OCI-LY7 (cell line): ENCODE measurements around the gene CD300LF.

ENCODE experiments used
- EZH2phosphoT487 ChIP-seq: fragments of 200-600 bp; sonication (generic); IDR thresholded peaks from 2 replicates; pipeline ENCODE4 v1.6.1; 2018; ENCODE audit warnings: low read depth, borderline replicate concordance, mild to moderate bottlenecking, mixed run types, antibody characterized with exemption, low read length, moderate library complexity, mixed read lengths
- TF ChIP-seq, protein P1 (sequence below): fragments of 200-600 bp; sonication (generic); conservative IDR thresholded peaks from 2 replicates; pipeline ENCODE4 v1.5.1; 2014; ENCODE audit warnings: mild to moderate bottlenecking, antibody characterized with exemption, low read length, moderate library complexity, mixed read lengths

GRCh38 chr17:74739227-74739831, 26.6 kb upstream of the CD300LF start:
- no peak for TF ChIP-seq EZH2phosphoT487
- TF ChIP-seq, protein P1, sequence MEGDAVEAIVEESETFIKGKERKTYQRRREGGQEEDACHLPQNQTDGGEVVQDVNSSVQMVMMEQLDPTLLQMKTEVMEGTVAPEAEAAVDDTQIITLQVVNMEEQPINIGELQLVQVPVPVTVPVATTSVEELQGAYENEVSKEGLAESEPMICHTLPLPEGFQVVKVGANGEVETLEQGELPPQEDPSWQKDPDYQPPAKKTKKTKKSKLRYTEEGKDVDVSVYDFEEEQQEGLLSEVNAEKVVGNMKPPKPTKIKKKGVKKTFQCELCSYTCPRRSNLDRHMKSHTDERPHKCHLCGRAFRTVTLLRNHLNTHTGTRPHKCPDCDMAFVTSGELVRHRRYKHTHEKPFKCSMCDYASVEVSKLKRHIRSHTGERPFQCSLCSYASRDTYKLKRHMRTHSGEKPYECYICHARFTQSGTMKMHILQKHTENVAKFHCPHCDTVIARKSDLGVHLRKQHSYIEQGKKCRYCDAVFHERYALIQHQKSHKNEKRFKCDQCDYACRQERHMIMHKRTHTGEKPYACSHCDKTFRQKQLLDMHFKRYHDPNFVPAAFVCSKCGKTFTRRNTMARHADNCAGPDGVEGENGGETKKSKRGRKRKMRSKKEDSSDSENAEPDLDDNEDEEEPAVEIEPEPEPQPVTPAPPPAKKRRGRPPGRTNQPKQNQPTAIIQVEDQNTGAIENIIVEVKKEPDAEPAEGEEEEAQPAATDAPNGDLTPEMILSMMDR = no peak
